Measurements from ENCODE around the gene MMRN2. TPM values are rescaled to one million over a fixed set of nuclear protein-coding genes. Genes with fewer than 3 reads are reported as not detected.
A peak's percentile ranks its signal among the peaks of the same experiment; 100 is the strongest.
"Not testable (repeated sequence)": the region's sequence is repeated elsewhere in the genome, so short reads cannot be mapped to it uniquely, and the experiment has no call there.

Gene MMRN2
- total RNA-seq, 6 experiments from 2014 or later, result 0.66 to 1.5 (median 1.2) TPM

GRCh38 chr10:86988520-86988919 is 31.1 kb upstream of the MMRN2 start:
- TF ChIP-seq CTCF (IDR thresholded peaks at IDR 0.05), result no peak
- no peak overlapping the region for H3K27ac Mint-ChIP-seq
- H3K4me1 Mint-ChIP-seq (ENCODE audit: low read depth), result peaks cover 12% of the 10 kb centered on the region
- no peak for DNase-seq
- no peak overlapping the region for H3K4me3 Mint-ChIP-seq
- H3K36me3 Mint-ChIP-seq (ENCODE audit: low read depth), result no peaks in the 10 kb centered on the region
- H3K27me3 Mint-ChIP-seq (ENCODE audit: insufficient read depth), result no peaks in the 10 kb centered on the region
- H3K9me3 Mint-ChIP-seq, result no peaks in the 10 kb centered on the region

- not testable (repeated sequence) for H3K27me3 Mint-ChIP-seq (ENCODE audit: insufficient read depth); H3K9me3 Mint-ChIP-seq; H3K4me3 Mint-ChIP-seq; H3K36me3 Mint-ChIP-seq (ENCODE audit: low read depth); H3K27ac Mint-ChIP-seq; DNase-seq
- peaks cover 10% of the 10 kb centered on the region; the same call in 1 of the 2 replicates for H3K4me1 Mint-ChIP-seq (ENCODE audit: low read depth)
These were observed 27.1 kb upstream of the MMRN2 start for GRCh38 chr10:86984498-86984897.

GRCh38 chr10:86981716-86982115 is 24.3 kb upstream of the MMRN2 start:
- no peak for TF ChIP-seq CTCF (IDR thresholded peaks at IDR 0.05)
- DNase-seq, result no peak
- no peak overlapping the region for H3K27ac Mint-ChIP-seq
- no peaks in the 10 kb centered on the region for H3K36me3 Mint-ChIP-seq (ENCODE audit: low read depth)
- no peaks in the 10 kb centered on the region for H3K9me3 Mint-ChIP-seq
- H3K4me1 Mint-ChIP-seq (ENCODE audit: low read depth), result peaks cover 25% of the 10 kb centered on the region
- no peaks in the 10 kb centered on the region; the same call in 1 of the 2 replicates for H3K27me3 Mint-ChIP-seq (ENCODE audit: insufficient read depth)
- H3K4me3 Mint-ChIP-seq, result no peak overlapping the region

- not testable (repeated sequence) for DNase-seq; H3K36me3 Mint-ChIP-seq (ENCODE audit: low read depth); H3K27me3 Mint-ChIP-seq (ENCODE audit: insufficient read depth); H3K9me3 Mint-ChIP-seq; H3K27ac Mint-ChIP-seq; H3K4me3 Mint-ChIP-seq
- peaks cover 25% of the 10 kb centered on the region for H3K4me1 Mint-ChIP-seq (ENCODE audit: low read depth)
These were observed 23.6 kb upstream of the MMRN2 start for GRCh38 chr10:86981020-86981419.

GRCh38 chr10:86979977-86980448 is 22.6 kb upstream of the MMRN2 start:
- no peak overlapping the region for H3K4me3 Mint-ChIP-seq
- H3K27me3 Mint-ChIP-seq (ENCODE audit: insufficient read depth), result no peaks in the 10 kb centered on the region; the same call in 1 of the 2 replicates
- peaks cover 25% of the 10 kb centered on the region for H3K4me1 Mint-ChIP-seq (ENCODE audit: low read depth)
- no peaks in the 10 kb centered on the region for H3K9me3 Mint-ChIP-seq
- TF ChIP-seq CTCF (IDR thresholded peaks at IDR 0.05), result no peak
- no peaks in the 10 kb centered on the region for H3K36me3 Mint-ChIP-seq (ENCODE audit: low read depth)
- no peak for DNase-seq
- peak overlapping the region; percentile 36; the same call in 1 of the 2 replicates for H3K27ac Mint-ChIP-seq

GRCh38 chr10:86979296-86979818 is 21.9 kb upstream of the MMRN2 start:
- Mint-ChIP-seq H3K27me3 (ENCODE audit: insufficient read depth) (no peaks in the 10 kb centered on the region; the same call in 1 of the 2 replicates), H3K4me1 (ENCODE audit: low read depth) (peaks cover 25% of the 10 kb centered on the region)

GRCh38 chr10:86978457-86978856 is 21.0 kb upstream of the MMRN2 start:
- H3K36me3 Mint-ChIP-seq (ENCODE audit: low read depth), result not testable (repeated sequence)
- peaks cover 25% of the 10 kb centered on the region for H3K4me1 Mint-ChIP-seq (ENCODE audit: low read depth)

More at GRCh38 chr10:86979296-86979818, 21.9 kb upstream of the MMRN2 start:
- TF ChIP-seq CTCF (IDR thresholded peaks at IDR 0.05), result no peak
- DNase-seq, result no peak
- no peaks in the 10 kb centered on the region for H3K9me3 Mint-ChIP-seq
- no peaks in the 10 kb centered on the region for H3K36me3 Mint-ChIP-seq (ENCODE audit: low read depth)
- H3K27ac Mint-ChIP-seq, result no peak overlapping the region
- H3K4me3 Mint-ChIP-seq, result no peak overlapping the region

More at GRCh38 chr10:86978457-86978856, 21.0 kb upstream of the MMRN2 start:
- H3K4me3 Mint-ChIP-seq; H3K27me3 Mint-ChIP-seq (ENCODE audit: insufficient read depth); H3K9me3 Mint-ChIP-seq; DNase-seq: not testable (repeated sequence)
- H3K27ac Mint-ChIP-seq, result peak overlapping the region; percentile 0; the same call in 1 of the 2 replicates

Measured in HFFc6 (cell line).